HG02588 (cell line): ENCODE results near the gene ZNF324B.
"Not testable (repeated sequence)": the region's sequence is repeated elsewhere in the genome, so short reads cannot be mapped to it uniquely, and the experiment has no call there.

Experiments used
- ATAC-seq: cut with Tn5 transposase; IDR thresholded peaks from one replicate; pipeline ENCODE4 v1.9.1; 2021; ENCODE audit warnings: mild to moderate bottlenecking, moderate library complexity; ENCODE audit not compliant: unreplicated experiment

ZNF324B gene

GRCh38 chr19:58479736-58480480 lies 28.5 kb downstream of the ZNF324B start:
- ATAC-seq: no peak

GRCh38 chr19:58480481-58480830 lies 29.0 kb downstream of the ZNF324B start:
- ATAC-seq: no peak

GRCh38 chr19:58480831-58481230 lies 29.4 kb downstream of the ZNF324B start:
- ATAC-seq: no peak

- ATAC-seq: no peak
Measured at GRCh38 chr19:58482372-58482771, 30.9 kb downstream of the ZNF324B start.

- ATAC-seq: no peak
Measured at GRCh38 chr19:58483776-58484175, 32.4 kb downstream of the ZNF324B start.

GRCh38 chr19:58484349-58484748 lies 32.9 kb downstream of the ZNF324B start:
- ATAC-seq: not testable (repeated sequence)

- no peak for ATAC-seq
Measured at GRCh38 chr19:58491393-58491792, 40.0 kb downstream of the ZNF324B start.

- no peak for ATAC-seq
Measured at GRCh38 chr19:58492265-58492664, 40.8 kb downstream of the ZNF324B start.

GRCh38 chr19:58497634-58498170 lies 46.3 kb downstream of the ZNF324B start:
- ATAC-seq: no peak

- no peak for ATAC-seq
Measured at GRCh38 chr19:58498316-58499020, 47.0 kb downstream of the ZNF324B start.

GRCh38 chr19:58499021-58499927 lies 47.9 kb downstream of the ZNF324B start:
- ATAC-seq: peak; percentile 88

GRCh38 chr19:58500242-58500641 lies 48.8 kb downstream of the ZNF324B start:
- no peak for ATAC-seq
